ENCODE measurements around the gene MAN2B2.

The MAN2B2 gene

GRCh38 chr4:6592804-6593563, 18.0 kb downstream of the MAN2B2 start:
- no peak overlapping the region for H3K4me3 ChIP-seq (ENCODE audit: low read length)
- TF ChIP-seq, protein P1, sequence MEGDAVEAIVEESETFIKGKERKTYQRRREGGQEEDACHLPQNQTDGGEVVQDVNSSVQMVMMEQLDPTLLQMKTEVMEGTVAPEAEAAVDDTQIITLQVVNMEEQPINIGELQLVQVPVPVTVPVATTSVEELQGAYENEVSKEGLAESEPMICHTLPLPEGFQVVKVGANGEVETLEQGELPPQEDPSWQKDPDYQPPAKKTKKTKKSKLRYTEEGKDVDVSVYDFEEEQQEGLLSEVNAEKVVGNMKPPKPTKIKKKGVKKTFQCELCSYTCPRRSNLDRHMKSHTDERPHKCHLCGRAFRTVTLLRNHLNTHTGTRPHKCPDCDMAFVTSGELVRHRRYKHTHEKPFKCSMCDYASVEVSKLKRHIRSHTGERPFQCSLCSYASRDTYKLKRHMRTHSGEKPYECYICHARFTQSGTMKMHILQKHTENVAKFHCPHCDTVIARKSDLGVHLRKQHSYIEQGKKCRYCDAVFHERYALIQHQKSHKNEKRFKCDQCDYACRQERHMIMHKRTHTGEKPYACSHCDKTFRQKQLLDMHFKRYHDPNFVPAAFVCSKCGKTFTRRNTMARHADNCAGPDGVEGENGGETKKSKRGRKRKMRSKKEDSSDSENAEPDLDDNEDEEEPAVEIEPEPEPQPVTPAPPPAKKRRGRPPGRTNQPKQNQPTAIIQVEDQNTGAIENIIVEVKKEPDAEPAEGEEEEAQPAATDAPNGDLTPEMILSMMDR (conservative IDR thresholded peaks at IDR 0.05; ENCODE audit: low read depth, low read length), result no peak
- DNase-seq (ENCODE audit: low read depth), result no peak

- H3K4me3 ChIP-seq (ENCODE audit: low read length), result no peak overlapping the region
- TF ChIP-seq, protein P1 (conservative IDR thresholded peaks at IDR 0.05; ENCODE audit: low read depth, low read length), result no peak
- DNase-seq (ENCODE audit: low read depth), result no peak
These were observed 19.4 kb downstream of the MAN2B2 start for GRCh38 chr4:6594341-6594740.

- no peak for DNase-seq (ENCODE audit: low read depth)
- H3K4me3 ChIP-seq (ENCODE audit: low read length), result no peak overlapping the region
- TF ChIP-seq, protein P1 (conservative IDR thresholded peaks at IDR 0.05; ENCODE audit: low read depth, low read length), result no peak
These were observed 19.9 kb downstream of the MAN2B2 start for GRCh38 chr4:6594826-6595355.

- H3K4me3 ChIP-seq (ENCODE audit: low read length), result no peak overlapping the region
- TF ChIP-seq, protein P1 (conservative IDR thresholded peaks at IDR 0.05; ENCODE audit: low read depth, low read length), result no peak
- DNase-seq (ENCODE audit: low read depth), result no peak
These were observed 21.0 kb downstream of the MAN2B2 start for GRCh38 chr4:6595897-6596537.

- H3K4me3 ChIP-seq (ENCODE audit: low read length), result no peak overlapping the region
- TF ChIP-seq, protein P1 (conservative IDR thresholded peaks at IDR 0.05; ENCODE audit: low read depth, low read length), result no peak
- DNase-seq (ENCODE audit: low read depth), result no peak
These were observed 22.0 kb downstream of the MAN2B2 start for GRCh38 chr4:6596948-6597347.

DNA sequence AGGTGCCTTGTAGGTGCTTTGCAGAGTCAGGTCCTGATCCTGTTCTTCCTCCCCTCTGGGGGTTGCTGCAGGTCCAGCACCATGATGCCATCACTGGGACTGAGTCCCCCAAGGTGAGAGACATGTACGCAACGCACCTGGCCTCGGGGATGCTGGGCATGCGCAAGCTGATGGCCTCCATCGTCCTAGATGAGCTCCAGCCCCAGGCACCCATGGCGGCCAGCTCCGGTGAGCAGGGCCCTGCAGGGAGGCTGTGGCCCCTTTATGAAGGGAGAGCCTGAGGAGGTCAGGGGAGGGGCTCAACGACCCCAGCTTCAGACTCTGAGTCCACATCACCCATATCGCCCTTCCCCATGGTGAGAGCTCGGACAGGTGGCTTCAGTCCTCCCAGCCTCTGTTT, 23.1 kb downstream of the MAN2B2 start:
- TF ChIP-seq, protein P1 (conservative IDR thresholded peaks at IDR 0.05; ENCODE audit: low read depth, low read length), result no peak
- DNase-seq (ENCODE audit: low read depth), result no peak
- H3K4me3 ChIP-seq (ENCODE audit: low read length), result no peak overlapping the region

Measured in retinal pigment epithelial cell (primary cell).